HG03159 (cell line): ENCODE data around the gene CIROP.

Experiments
- ATAC-seq: cut with Tn5 transposase; IDR thresholded peaks from one replicate; pipeline ENCODE4 v1.9.1; 2021; ENCODE audit warnings: mild to moderate bottlenecking, moderate library complexity; ENCODE audit not compliant: unreplicated experiment

CIROP gene

GRCh38 chr14:23051141-23052057, 53.4 kb downstream of the CIROP start:
- ATAC-seq = no peak
